Suprapubic skin (tissue), 4 donors: Measurements from ENCODE around the gene DUSP16.

Experiments
- EP300 ChIP-seq: sonication (generic); formaldehyde crosslinking; IDR thresholded peaks from one replicate; pipeline ENCODE4 v1.6.1; 2017; ENCODE audit warnings: antibody characterized with exemption
- POLR2A ChIP-seq, 2 donors: fragments of 450-650 bp; IDR thresholded peaks; one replicate each; pipeline ENCODE4 v1.6.1; 2017; ENCODE audit warnings: antibody characterized with exemption in 2 of 2, mild to moderate bottlenecking in 2 of 2, moderate library complexity in 2 of 2
- POLR2AphosphoS5 ChIP-seq, 3 donors: sonication (generic); formaldehyde crosslinking; IDR thresholded peaks; one replicate each; pipeline ENCODE4 v1.6.1; 2017; ENCODE audit warnings: antibody characterized with exemption in 3 of 3
- TF ChIP-seq, protein P1 (sequence below), 2 donors: fragments of 200-600 bp in 1 of 2; fragments of 450-650 bp in 1 of 2; sonication (generic) in 1 of 2; IDR thresholded peaks; one replicate each; pipeline ENCODE4 v1.5.1; 2016 to 2019; ENCODE audit warnings: antibody characterized with exemption in 2 of 2, mild to moderate bottlenecking in 1 of 2, moderate library complexity in 1 of 2

DNA sequence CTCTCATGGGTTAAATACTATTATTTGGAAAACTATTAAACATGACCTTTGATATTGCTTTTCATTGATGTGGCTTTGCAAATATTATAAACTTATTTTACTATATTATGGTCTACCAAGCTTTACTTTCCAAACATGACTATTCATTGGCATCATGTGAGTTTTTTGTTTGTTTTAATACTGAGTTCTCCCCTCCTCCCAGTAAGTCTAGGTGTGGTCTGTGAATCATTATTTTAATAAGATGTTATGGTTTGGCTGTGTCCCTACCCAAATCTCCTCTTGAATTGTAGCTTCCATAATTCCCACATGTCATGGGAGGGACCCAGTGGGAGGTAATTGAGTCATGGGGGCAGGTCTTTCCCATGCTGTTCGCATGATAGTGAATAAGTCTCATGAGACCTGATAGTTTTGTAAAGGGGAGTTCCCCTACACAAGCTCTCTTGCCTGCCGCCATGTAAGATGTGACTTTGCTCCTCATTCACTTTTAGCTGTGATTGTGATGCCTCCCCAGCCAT is 125.8 kb downstream of the DUSP16 start:
- TF ChIP-seq POLR2A (IDR thresholded peaks at IDR 0.05), result no peak
- TF ChIP-seq, protein P1, sequence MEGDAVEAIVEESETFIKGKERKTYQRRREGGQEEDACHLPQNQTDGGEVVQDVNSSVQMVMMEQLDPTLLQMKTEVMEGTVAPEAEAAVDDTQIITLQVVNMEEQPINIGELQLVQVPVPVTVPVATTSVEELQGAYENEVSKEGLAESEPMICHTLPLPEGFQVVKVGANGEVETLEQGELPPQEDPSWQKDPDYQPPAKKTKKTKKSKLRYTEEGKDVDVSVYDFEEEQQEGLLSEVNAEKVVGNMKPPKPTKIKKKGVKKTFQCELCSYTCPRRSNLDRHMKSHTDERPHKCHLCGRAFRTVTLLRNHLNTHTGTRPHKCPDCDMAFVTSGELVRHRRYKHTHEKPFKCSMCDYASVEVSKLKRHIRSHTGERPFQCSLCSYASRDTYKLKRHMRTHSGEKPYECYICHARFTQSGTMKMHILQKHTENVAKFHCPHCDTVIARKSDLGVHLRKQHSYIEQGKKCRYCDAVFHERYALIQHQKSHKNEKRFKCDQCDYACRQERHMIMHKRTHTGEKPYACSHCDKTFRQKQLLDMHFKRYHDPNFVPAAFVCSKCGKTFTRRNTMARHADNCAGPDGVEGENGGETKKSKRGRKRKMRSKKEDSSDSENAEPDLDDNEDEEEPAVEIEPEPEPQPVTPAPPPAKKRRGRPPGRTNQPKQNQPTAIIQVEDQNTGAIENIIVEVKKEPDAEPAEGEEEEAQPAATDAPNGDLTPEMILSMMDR (IDR thresholded peaks at IDR 0.05), result no peak
- no peak for TF ChIP-seq EP300
- TF ChIP-seq POLR2AphosphoS5 (IDR thresholded peaks at IDR 0.05), result no peak
